Stimulated activated CD4-positive, alpha-beta T cell treated with anti-CD3 and anti-CD28 coated beads, TNF-alpha, amount 100 ng/mL, for 24 hours (primary cell): ENCODE data around the gene RAP1B.

ENCODE experiments used
- DNase-seq, 3 experiments: peaks; one replicate each; pipeline ENCODE4 v3.0.0-alpha.2; 2020; ENCODE audit warnings: low read depth in 3 of 3

Gene RAP1B

GRCh38 chr12:68611806-68612160, 1.1 kb downstream of the RAP1B start:
- no peak for DNase-seq

- DNase-seq = no peak
Measured at GRCh38 chr12:68612202-68612601, 1.5 kb downstream of the RAP1B start.

GRCh38 chr12:68612697-68613096, 2.0 kb downstream of the RAP1B start:
- DNase-seq = no peak

- peak in 1 of 3 experiments; percentile 22 for DNase-seq
Measured at GRCh38 chr12:68613209-68613904, 2.7 kb downstream of the RAP1B start.

- no peak for DNase-seq
Measured at GRCh38 chr12:68614105-68614679, 3.5 kb downstream of the RAP1B start.

GRCh38 chr12:68614769-68615168, 4.1 kb downstream of the RAP1B start:
- DNase-seq = no peak

- DNase-seq = no peak
Measured at GRCh38 chr12:68617160-68617926, 6.6 kb downstream of the RAP1B start.

- DNase-seq = no peak
Measured at GRCh38 chr12:68619541-68619940, 8.8 kb downstream of the RAP1B start.

GRCh38 chr12:68620519-68621471, 10.1 kb downstream of the RAP1B start:
- no peak for DNase-seq

GRCh38 chr12:68621472-68622081, 10.9 kb downstream of the RAP1B start:
- no peak for DNase-seq

- DNase-seq = no peak
Measured at GRCh38 chr12:68622250-68622649, 11.6 kb downstream of the RAP1B start.

GRCh38 chr12:68623059-68623458, 12.4 kb downstream of the RAP1B start:
- no peak for DNase-seq

GRCh38 chr12:68623984-68624383, 13.3 kb downstream of the RAP1B start:
- no peak for DNase-seq

- DNase-seq = no peak
Measured at GRCh38 chr12:68624933-68625332, 14.2 kb downstream of the RAP1B start.

- DNase-seq = no peak
Measured at GRCh38 chr12:68627673-68628319, 17.1 kb downstream of the RAP1B start.

GRCh38 chr12:68628698-68629097, 18.0 kb downstream of the RAP1B start:
- no peak for DNase-seq

- DNase-seq = no peak
Measured at GRCh38 chr12:68630050-68630449, 19.4 kb downstream of the RAP1B start.

GRCh38 chr12:68630598-68630997, 19.9 kb downstream of the RAP1B start:
- no peak for DNase-seq

- DNase-seq = no peak
Measured at GRCh38 chr12:68631227-68631626, 20.5 kb downstream of the RAP1B start.

GRCh38 chr12:68632486-68632885, 21.8 kb downstream of the RAP1B start:
- DNase-seq = no peak
